GM20000 (cell line): ENCODE data around the gene ARMH1.

Experiments
- DNase-seq: peaks from one replicate; pipeline ENCODE4 v3.0.0; 2012; ENCODE audit warnings: low spot score
- TF ChIP-seq, protein P1 (sequence below): IDR thresholded peaks from 2 replicates; pipeline ENCODE4 v1.5.1; 2012; ENCODE audit warnings: mild to moderate bottlenecking, control low read depth; ENCODE audit errors: extremely low read depth, missing control alignments

Gene ARMH1

DNA sequence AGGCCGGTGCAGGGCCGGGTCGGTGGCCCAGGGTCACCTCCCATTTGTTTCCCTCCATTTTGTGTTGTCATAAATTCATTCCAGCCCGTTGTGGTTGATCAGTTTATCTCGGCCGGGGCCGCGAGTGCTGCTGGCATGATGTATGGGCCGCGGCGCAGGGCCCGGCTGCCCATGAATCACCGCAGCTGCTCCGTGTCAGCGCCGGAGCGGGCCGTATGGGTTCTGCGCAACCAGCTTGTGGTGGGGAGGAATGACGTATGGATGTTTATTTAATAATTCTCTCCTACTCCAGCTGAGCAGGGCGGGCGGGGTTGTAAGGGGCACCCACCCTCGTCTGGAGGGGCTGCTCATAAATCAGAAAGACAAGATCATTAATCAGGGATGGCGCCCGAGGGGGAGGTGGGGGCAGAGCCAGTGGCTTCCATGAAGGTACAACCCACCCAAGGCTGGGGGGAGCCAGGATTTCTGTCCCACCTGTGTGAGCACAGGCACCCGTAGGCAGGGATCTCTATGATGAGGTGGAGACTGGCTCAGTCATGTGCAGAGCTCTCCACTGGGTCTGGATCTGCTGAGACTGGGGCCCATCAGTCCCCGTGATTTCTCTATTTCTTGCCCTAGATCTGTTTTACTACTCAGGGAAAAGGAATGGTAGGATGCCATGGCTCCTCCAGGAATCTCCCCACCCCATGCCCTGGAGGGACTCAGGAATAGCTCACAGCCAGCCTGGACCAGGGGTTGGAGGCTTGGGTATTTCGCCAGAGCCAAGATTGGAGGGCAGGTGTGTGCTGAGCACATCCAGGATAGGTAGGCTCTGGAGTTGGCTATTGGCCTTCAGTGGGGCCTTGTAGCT lies 28.0 kb upstream of the ARMH1 start:
- TF ChIP-seq, protein P1, sequence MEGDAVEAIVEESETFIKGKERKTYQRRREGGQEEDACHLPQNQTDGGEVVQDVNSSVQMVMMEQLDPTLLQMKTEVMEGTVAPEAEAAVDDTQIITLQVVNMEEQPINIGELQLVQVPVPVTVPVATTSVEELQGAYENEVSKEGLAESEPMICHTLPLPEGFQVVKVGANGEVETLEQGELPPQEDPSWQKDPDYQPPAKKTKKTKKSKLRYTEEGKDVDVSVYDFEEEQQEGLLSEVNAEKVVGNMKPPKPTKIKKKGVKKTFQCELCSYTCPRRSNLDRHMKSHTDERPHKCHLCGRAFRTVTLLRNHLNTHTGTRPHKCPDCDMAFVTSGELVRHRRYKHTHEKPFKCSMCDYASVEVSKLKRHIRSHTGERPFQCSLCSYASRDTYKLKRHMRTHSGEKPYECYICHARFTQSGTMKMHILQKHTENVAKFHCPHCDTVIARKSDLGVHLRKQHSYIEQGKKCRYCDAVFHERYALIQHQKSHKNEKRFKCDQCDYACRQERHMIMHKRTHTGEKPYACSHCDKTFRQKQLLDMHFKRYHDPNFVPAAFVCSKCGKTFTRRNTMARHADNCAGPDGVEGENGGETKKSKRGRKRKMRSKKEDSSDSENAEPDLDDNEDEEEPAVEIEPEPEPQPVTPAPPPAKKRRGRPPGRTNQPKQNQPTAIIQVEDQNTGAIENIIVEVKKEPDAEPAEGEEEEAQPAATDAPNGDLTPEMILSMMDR, result no peak
- no peak for DNase-seq

- TF ChIP-seq, protein P1, result no peak
- DNase-seq, result no peak
Measured at GRCh38 chr1:44647896-44648295, 26.6 kb upstream of the ARMH1 start.

GRCh38 chr1:44648529-44649250 lies 25.8 kb upstream of the ARMH1 start:
- TF ChIP-seq, protein P1, result no peak

DNA sequence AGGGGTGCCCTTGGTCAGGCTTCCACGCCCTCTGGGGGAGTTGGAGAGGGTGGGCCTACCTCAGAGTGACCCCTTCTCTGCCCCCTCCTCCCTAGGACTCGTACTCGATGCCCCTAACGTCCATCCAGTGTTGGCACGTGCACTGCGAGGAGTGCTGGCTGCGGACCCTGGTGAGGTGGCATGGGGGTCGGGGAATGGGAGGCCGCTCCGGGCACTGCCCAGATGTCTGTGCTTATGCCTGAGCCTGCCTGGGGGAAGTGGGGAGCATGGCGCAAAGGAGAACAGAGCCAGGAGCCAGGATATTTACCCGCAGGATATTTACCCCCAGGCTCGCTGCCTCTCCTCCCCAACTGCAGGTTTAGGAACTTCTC lies 24.7 kb upstream of the ARMH1 start:
- TF ChIP-seq, protein P1, result no peak
- no peak for DNase-seq

More at GRCh38 chr1:44648529-44649250, 25.8 kb upstream of the ARMH1 start:
- no peak for DNase-seq

DNA sequence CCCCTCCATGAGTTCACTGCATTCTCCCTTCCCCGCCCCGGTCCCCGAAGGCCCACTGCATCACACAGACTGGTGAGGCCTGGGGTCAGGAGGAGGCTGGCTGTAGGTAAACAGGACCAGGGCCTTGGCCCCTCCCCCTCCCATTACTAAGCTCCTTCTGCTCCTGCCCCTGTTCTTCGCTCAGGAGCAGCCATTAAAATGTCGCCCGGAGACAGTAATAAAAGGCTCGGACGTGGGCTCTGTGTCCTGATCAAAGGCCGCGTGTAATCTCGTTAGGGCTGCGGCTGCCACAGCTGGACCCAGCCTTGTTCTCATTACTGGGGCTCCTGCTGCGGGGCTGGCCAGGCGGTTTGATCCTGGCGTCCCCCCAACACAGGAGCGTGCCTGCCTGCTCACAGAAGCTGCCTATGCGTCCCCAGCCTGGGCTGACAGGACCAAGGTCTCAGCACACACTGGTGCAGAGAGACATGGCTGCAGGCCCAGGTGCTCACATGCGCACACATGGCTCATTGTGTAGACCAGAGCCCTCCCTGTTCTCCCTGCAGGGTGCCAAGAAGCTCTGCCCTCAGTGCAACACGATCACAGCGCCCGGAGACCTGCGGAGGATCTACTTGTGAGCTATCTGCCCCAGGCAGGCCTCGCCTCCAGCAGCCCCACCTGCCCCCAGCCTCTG lies 24.2 kb upstream of the ARMH1 start:
- TF ChIP-seq, protein P1, result no peak
- DNase-seq, result no peak

- no peak for DNase-seq
- TF ChIP-seq, protein P1, result no peak
Measured at GRCh38 chr1:44651069-44651468, 23.4 kb upstream of the ARMH1 start.
